GM13977 (cell line): Measurements from ENCODE around the gene CBX2.

Experiments
- DNase-seq: peaks from one replicate; pipeline ENCODE4 v3.0.0; 2012; ENCODE audit warnings: low spot score
- in situ Hi-C: fragments of 300-500 bp; cut with MboI; formaldehyde crosslinking; loops from one replicate; pipeline ENCODE4 v1.12.0; 2022; ENCODE audit warnings: low sequenced_read_pairs, low pct_unique_long_range_greater_than_20kb, mixed read lengths, inconsistent platforms; ENCODE audit not compliant: unreplicated experiment
- TF ChIP-seq, protein P1 (sequence below): IDR thresholded peaks from 2 replicates; pipeline ENCODE4 v1.5.1; 2012; ENCODE audit warnings: mild to moderate bottlenecking, control low read depth; ENCODE audit not compliant: insufficient read depth; ENCODE audit errors: extremely low read depth, missing control alignments

The CBX2 gene

GRCh38 chr17:79737046-79737921 lies 40.7 kb upstream of the CBX2 start:
- DNase-seq: no peak
- TF ChIP-seq, protein P1, sequence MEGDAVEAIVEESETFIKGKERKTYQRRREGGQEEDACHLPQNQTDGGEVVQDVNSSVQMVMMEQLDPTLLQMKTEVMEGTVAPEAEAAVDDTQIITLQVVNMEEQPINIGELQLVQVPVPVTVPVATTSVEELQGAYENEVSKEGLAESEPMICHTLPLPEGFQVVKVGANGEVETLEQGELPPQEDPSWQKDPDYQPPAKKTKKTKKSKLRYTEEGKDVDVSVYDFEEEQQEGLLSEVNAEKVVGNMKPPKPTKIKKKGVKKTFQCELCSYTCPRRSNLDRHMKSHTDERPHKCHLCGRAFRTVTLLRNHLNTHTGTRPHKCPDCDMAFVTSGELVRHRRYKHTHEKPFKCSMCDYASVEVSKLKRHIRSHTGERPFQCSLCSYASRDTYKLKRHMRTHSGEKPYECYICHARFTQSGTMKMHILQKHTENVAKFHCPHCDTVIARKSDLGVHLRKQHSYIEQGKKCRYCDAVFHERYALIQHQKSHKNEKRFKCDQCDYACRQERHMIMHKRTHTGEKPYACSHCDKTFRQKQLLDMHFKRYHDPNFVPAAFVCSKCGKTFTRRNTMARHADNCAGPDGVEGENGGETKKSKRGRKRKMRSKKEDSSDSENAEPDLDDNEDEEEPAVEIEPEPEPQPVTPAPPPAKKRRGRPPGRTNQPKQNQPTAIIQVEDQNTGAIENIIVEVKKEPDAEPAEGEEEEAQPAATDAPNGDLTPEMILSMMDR: no peak
- in situ Hi-C loops: no loop called here

DNA sequence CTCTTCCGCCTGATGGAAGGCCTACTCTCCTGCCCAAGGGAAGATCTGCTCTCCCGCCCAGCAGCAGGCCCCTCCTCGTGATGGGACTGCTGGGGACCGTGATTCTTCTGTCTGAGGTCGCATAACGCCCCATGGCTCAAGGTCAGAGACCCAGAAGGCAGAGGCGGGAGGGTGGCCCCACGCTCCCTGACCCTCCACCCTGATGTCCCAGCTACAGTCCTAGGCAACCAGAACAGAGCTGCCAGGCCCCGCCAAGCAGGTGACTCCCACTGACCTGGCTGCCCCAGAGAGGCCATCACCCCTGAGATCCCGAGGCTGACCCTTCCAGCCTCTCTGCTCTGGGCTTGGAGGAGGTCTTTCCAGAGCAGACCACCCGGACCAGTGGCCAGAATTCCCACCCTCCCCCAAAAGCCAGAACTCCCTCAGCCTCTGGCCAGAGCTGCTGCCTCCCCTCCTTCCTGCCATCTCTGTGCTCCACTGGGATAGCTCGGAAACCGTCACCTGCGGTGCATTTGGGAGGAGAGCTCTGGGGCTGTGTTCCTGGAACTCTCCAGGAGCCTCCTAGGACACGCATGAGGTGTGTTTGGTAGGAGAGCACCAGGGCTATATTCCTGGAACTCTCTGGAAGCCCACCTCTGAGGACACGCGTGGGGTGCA lies 39.9 kb upstream of the CBX2 start:
- no peak for DNase-seq
- in situ Hi-C loops: no loop called here
- TF ChIP-seq, protein P1: no peak

DNA sequence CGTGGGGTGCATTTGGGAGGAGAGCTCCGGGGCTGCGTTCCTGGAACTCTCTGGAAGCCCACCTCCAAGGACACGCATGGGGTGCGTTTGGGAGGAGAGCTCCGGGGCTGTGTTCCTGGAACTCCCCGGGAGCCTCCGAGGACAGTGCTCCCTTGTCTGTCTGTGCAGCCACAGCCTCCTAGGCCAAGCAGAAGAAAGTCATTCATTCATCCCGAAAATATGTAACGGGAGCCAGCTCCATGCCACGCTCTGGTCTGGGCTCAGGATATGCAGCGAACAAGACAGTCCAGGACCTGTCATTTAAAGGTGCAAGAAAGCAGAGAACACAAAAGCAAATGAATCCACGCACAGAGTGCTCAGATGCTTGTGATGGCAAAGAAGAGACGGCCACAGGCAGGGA lies 39.3 kb upstream of the CBX2 start:
- no peak for DNase-seq
- in situ Hi-C loops: no loop called here
- TF ChIP-seq, protein P1: no peak

DNA sequence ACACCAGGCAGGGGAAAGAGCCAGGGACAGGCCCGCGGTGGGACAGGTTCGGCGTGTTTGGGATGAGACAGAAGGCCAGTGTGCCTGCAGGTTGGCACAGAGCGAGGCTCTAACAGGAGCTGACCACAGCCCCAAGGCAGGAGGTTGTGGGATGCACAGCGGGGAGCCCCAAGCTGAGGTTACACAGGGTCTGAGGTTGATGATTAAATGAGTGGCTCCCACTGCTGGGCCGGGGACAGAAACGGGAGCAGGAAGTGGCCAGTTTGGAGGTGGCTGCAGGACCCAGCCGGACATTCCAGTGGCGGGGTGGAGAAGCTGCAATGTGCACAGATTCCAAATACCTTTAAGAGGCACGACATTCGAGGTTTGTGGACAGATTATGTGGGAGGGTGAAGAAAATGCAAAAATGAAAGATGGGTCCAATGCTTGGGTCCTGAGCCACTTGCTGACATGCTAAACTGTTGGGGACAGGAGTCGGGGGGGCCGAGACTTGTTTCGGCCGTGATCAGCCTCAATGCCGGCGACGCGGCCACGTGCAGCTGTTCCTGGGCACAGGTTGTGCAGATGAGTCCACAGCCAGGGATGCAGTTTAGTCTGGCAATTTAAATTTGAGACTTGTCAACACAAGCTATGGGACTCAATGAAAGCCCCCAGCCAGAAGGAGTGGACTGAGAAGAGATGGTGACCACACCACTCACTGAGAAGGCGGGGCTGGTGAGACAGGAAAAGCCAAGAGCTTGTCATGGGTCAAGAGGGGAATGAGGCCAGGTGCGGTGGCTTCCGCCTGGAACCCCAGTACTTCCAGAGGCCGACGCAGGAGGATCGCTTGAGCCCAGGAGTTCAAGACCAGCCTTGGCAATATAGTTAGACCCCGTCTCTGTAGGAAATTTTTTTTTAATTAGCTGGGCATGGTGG lies 38.5 kb upstream of the CBX2 start:
- in situ Hi-C loops: no loop called here
- TF ChIP-seq, protein P1: no peak
- no peak for DNase-seq

DNA sequence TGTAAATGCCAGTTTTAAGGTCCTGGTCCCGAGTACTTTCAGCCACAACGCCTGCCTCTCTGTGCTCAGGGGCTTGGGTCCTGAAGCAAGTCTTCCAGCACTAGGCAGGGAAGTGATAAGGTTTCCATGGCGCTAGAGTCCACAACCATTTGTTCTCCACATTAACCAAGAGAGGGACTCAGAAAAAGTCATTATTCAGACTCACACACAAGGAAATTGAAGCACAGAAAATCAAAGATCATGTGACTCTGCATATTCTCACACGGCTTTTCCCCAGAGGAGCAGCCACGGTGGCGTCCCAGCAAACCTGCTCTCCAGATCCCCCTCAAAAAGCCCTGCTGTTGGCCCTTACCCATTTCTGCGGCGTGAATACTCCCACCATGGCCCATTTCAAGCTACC lies 37.5 kb upstream of the CBX2 start:
- in situ Hi-C loops: no loop called here
- no peak for DNase-seq
- TF ChIP-seq, protein P1: no peak

DNA sequence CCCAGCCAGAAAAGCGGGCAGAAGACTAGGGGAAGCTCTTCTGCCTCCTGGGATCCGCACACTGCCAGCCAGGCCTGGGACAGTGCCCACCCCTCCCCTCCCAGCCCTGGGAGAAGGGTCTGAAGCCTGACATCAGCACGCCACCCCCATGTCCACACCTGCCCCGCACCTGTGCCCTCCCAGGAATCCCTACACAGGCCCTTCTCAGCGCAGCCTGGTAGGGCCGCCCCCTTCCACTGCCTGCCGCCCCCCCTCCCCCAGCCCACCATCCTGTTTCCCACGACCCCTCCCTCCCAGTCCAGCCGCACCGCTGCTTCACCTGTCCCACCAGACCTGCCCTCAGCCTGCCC lies 36.6 kb upstream of the CBX2 start:
- TF ChIP-seq, protein P1: no peak
- DNase-seq: no peak
- in situ Hi-C loops: no loop called here
